GM13977 (cell line): Measurements from ENCODE around the gene FCRL5.

Experiments
- DNase-seq: peaks from one replicate; pipeline ENCODE4 v3.0.0; 2012; ENCODE audit warnings: low spot score
- CTCF ChIP-seq: IDR thresholded peaks from 2 replicates; pipeline ENCODE4 v1.5.1; 2012; ENCODE audit warnings: mild to moderate bottlenecking, control low read depth; ENCODE audit not compliant: insufficient read depth; ENCODE audit errors: extremely low read depth, missing control alignments
- in situ Hi-C: fragments of 300-500 bp; cut with MboI; formaldehyde crosslinking; loops from one replicate; pipeline ENCODE4 v1.12.0; 2022; ENCODE audit warnings: low sequenced_read_pairs, low pct_unique_long_range_greater_than_20kb, mixed read lengths, inconsistent platforms; ENCODE audit not compliant: unreplicated experiment

The FCRL5 gene

DNA sequence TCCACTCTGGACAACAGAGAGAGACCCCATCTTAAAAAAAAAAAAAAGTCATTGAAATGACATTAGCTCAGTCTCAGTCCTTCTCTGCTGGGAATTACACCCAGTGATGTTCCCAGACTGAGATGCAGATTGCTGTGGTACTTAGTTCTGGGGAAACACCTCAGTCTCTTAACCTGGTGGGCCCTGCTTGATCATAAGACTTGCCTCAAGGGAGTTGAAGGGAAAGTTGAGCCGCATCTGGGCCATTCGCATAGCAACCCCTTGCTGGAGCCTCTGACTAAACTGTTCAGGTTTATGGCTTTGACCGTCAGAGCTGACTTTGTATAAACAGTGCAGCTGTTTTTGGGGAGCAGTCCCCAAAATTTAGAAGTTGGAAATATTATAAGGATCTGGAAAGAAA lies 32.2 kb upstream of the FCRL5 start:
- in situ Hi-C loops, result loop anchor here (25.0 kb wide), 1 partner anchor 103 kb away; no protein-coding TSS in a partner anchor
- no peak for DNase-seq

GRCh38 chr1:157580828-157581210 lies 28.5 kb upstream of the FCRL5 start:
- in situ Hi-C loops, result loop anchor here (25.0 kb wide), 1 partner anchor 106 kb away; no protein-coding TSS in a partner anchor
- no peak for TF ChIP-seq CTCF
- DNase-seq, result no peak

More for the DNA sequence above, 32.2 kb upstream of the FCRL5 start:
- TF ChIP-seq CTCF, result no peak

DNA sequence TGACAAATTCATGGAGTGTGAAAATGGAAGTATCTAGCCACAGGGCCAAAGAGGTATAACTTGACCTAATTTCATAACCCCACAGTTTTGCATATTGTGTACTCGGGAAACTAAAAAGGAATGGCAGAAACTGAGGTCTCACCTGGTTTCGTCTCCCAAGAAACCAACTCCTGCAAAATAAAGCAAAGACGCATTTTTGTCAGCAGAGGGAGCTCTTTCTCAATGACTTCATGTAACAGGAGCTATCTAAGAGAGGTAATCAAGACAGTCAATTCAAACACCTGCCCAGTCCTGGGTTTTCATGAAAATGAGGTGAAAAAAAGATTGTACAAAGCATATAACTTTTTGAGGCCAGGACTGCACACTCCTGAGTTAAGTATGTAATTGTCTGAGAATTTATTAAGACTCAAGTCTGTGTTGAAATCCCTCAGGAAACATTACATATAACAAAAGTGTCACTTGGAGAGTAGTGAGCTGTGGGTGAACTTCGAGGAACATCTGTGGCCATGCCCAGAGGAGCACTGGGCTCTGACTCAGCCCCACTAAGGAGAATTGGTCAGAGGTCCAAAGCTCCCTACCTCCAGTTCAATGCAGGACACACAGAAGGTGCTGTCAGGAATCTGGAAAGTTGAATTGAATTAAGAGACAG lies 28.0 kb upstream of the FCRL5 start:
- peak; percentile 73 for TF ChIP-seq CTCF
- peak; percentile 43 for DNase-seq
- in situ Hi-C loops, result loop anchor here (25.0 kb wide), 1 partner anchor 107 kb away; no protein-coding TSS in a partner anchor

- in situ Hi-C loops, result loop anchor here (25.0 kb wide), 1 partner anchor 110 kb away; no protein-coding TSS in a partner anchor
- TF ChIP-seq CTCF, result no peak
- DNase-seq, result no peak
These were observed 25.1 kb upstream of the FCRL5 start for GRCh38 chr1:157577420-157577819.

DNA sequence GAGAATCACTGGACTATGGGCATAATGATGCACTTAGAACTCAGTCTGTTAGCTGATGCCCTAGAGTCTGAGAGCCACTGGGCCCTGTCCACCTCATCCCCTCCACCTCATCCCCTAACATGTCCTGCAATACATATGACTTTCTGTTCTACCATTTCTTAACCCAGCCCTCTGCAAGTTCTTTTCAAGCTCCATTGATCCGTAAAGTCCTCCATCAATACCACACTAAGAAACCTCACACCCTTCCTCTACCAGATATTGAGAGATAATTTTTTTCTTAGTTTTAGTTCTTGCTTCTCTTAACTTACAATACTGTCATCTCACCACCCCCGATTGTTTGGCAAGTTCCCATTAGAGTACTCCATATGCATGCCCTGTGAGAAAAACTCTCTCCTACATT lies 23.4 kb upstream of the FCRL5 start:
- DNase-seq, result no peak
- in situ Hi-C loops, result loop anchor here (25.0 kb wide), 1 partner anchor 112 kb away; no protein-coding TSS in a partner anchor
- no peak for TF ChIP-seq CTCF

- in situ Hi-C loops, result loop anchor here (25.0 kb wide), 1 partner anchor 112 kb away; no protein-coding TSS in a partner anchor
- no peak for TF ChIP-seq CTCF
- no peak for DNase-seq
These were observed 22.5 kb upstream of the FCRL5 start for GRCh38 chr1:157574836-157575235.
